Measurements from ENCODE around the gene PLEKHH3. TPM values are rescaled to one million over a fixed set of nuclear protein-coding genes. Genes with fewer than 3 reads are reported as not detected.
"Not testable (repeated sequence)": the region's sequence is repeated elsewhere in the genome, so short reads cannot be mapped to it uniquely, and the experiment has no call there.

Gene PLEKHH3
- total and polyA plus RNA-seq, 9 donors: 27.2 to 57.5 (median 42.4) TPM

- Histone ChIP-seq H3K9me3 (replicated peaks; ENCODE audit: control insufficient read depth, low read depth, low read length) (no peaks in the 10 kb centered on the region), H3K27ac (ENCODE audit: low read length) (no peak overlapping the region), H3K27me3 (ENCODE audit: control insufficient read depth, insufficient read depth, low read length) (peaks cover 20% of the 10 kb centered on the region), H3K4me3 (ENCODE audit: low read length) (peak overlapping the region; percentile 84), H3K4me1 (ENCODE audit: control insufficient read depth, insufficient read depth, low read length) (peaks cover 63% of the 10 kb centered on the region), H3K36me3 (ENCODE audit: control insufficient read depth, insufficient read depth, low read length) (peaks cover 57% of the 10 kb centered on the region)
- no peak for DNase-seq
- 59% methylated on average over 24 of the region's 30 CpGs for WGBS (ENCODE audit: insufficient coverage)
Observed at GRCh38 chr17:42673266-42673884, 3.4 kb downstream of the PLEKHH3 start.

- WGBS (ENCODE audit: insufficient coverage): 56% methylated on average over 27 of the region's 28 CpGs
- peaks cover 69% of the 10 kb centered on the region for H3K36me3 ChIP-seq (ENCODE audit: control insufficient read depth, insufficient read depth, low read length)
- H3K27ac ChIP-seq (ENCODE audit: low read length): no peak overlapping the region
- no peak overlapping the region for H3K4me3 ChIP-seq (ENCODE audit: low read length)
- no peaks in the 10 kb centered on the region for H3K9me3 ChIP-seq (replicated peaks; ENCODE audit: control insufficient read depth, low read depth, low read length)
- peaks cover 20% of the 10 kb centered on the region for H3K27me3 ChIP-seq (ENCODE audit: control insufficient read depth, insufficient read depth, low read length)
- H3K4me1 ChIP-seq (ENCODE audit: control insufficient read depth, insufficient read depth, low read length): peaks cover 66% of the 10 kb centered on the region
- no peak for DNase-seq
Observed at GRCh38 chr17:42672038-42672437, 4.8 kb downstream of the PLEKHH3 start.

- H3K4me3 ChIP-seq (ENCODE audit: low read length): no peak overlapping the region
- H3K36me3 ChIP-seq (ENCODE audit: control insufficient read depth, insufficient read depth, low read length): peaks cover 78% of the 10 kb centered on the region
- WGBS (ENCODE audit: insufficient coverage): 64% methylated on average over 36 of the region's 50 CpGs
- no peak for DNase-seq
- peaks cover 70% of the 10 kb centered on the region for H3K4me1 ChIP-seq (ENCODE audit: control insufficient read depth, insufficient read depth, low read length)
- no peak overlapping the region for H3K27ac ChIP-seq (ENCODE audit: low read length)
- H3K9me3 ChIP-seq (replicated peaks; ENCODE audit: control insufficient read depth, low read depth, low read length): no peaks in the 10 kb centered on the region
- H3K27me3 ChIP-seq (ENCODE audit: control insufficient read depth, insufficient read depth, low read length): peaks cover 20% of the 10 kb centered on the region
Observed at GRCh38 chr17:42670789-42671657, 5.8 kb downstream of the PLEKHH3 start.

GRCh38 chr17:42669977-42670788, 6.6 kb downstream of the PLEKHH3 start:
- DNase-seq: no peak
- H3K4me1 ChIP-seq (ENCODE audit: control insufficient read depth, insufficient read depth, low read length): peaks cover 64% of the 10 kb centered on the region
- no peak overlapping the region for H3K4me3 ChIP-seq (ENCODE audit: low read length)
- H3K36me3 ChIP-seq (ENCODE audit: control insufficient read depth, insufficient read depth, low read length): peaks cover 86% of the 10 kb centered on the region
- H3K9me3 ChIP-seq (replicated peaks; ENCODE audit: control insufficient read depth, low read depth, low read length): no peaks in the 10 kb centered on the region
- H3K27me3 ChIP-seq (ENCODE audit: control insufficient read depth, insufficient read depth, low read length): peaks cover 17% of the 10 kb centered on the region
- H3K27ac ChIP-seq (ENCODE audit: low read length): no peak overlapping the region
- 40% methylated on average over 57 of the region's 87 CpGs for WGBS (ENCODE audit: insufficient coverage)

- Histone ChIP-seq H3K27ac (ENCODE audit: low read length) (no peak overlapping the region), H3K4me3 (ENCODE audit: low read length) (no peak overlapping the region), H3K9me3 (replicated peaks; ENCODE audit: control insufficient read depth, low read depth, low read length) (no peaks in the 10 kb centered on the region), H3K36me3 (ENCODE audit: control insufficient read depth, insufficient read depth, low read length) (peaks cover 87% of the 10 kb centered on the region), H3K27me3 (ENCODE audit: control insufficient read depth, insufficient read depth, low read length) (peaks cover 15% of the 10 kb centered on the region), H3K4me1 (ENCODE audit: control insufficient read depth, insufficient read depth, low read length) (peaks cover 59% of the 10 kb centered on the region)
- WGBS (ENCODE audit: insufficient coverage): 54% methylated on average over 8 of the region's 12 CpGs
- DNase-seq: no peak
Observed at GRCh38 chr17:42669705-42669976, 7.2 kb downstream of the PLEKHH3 start.

- Histone ChIP-seq H3K27me3 (ENCODE audit: control insufficient read depth, insufficient read depth, low read length) (peaks cover 10% of the 10 kb centered on the region), H3K27ac (ENCODE audit: low read length) (peak overlapping the region; percentile 52), H3K9me3 (replicated peaks; ENCODE audit: control insufficient read depth, low read depth, low read length) (no peaks in the 10 kb centered on the region), H3K4me1 (ENCODE audit: control insufficient read depth, insufficient read depth, low read length) (peaks cover 43% of the 10 kb centered on the region), H3K4me3 (ENCODE audit: low read length) (no peak overlapping the region), H3K36me3 (ENCODE audit: control insufficient read depth, insufficient read depth, low read length) (peaks cover 81% of the 10 kb centered on the region)
- DNase-seq: peak; percentile 50
- WGBS (ENCODE audit: insufficient coverage): no CpG with 5 or more reads among the region's 7 CpGs
Observed at GRCh38 chr17:42667088-42667951, 9.5 kb downstream of the PLEKHH3 start.

GRCh38 chr17:42666126-42666525, 10.7 kb downstream of the PLEKHH3 start:
- WGBS (ENCODE audit: insufficient coverage): 81% methylated on average over 9 of the region's 16 CpGs
- H3K27ac ChIP-seq (ENCODE audit: low read length): not testable (repeated sequence)

GRCh38 chr17:42665581-42666001, 11.2 kb downstream of the PLEKHH3 start:
- no peak overlapping the region for H3K27ac ChIP-seq (ENCODE audit: low read length)
- H3K4me1 ChIP-seq (ENCODE audit: control insufficient read depth, insufficient read depth, low read length): peaks cover 36% of the 10 kb centered on the region
- H3K36me3 ChIP-seq (ENCODE audit: control insufficient read depth, insufficient read depth, low read length): peaks cover 73% of the 10 kb centered on the region

More at GRCh38 chr17:42666126-42666525, 10.7 kb downstream of the PLEKHH3 start:
- H3K4me1 ChIP-seq (ENCODE audit: control insufficient read depth, insufficient read depth, low read length): peaks cover 36% of the 10 kb centered on the region
- peaks cover 78% of the 10 kb centered on the region for H3K36me3 ChIP-seq (ENCODE audit: control insufficient read depth, insufficient read depth, low read length)
- not testable (repeated sequence) for H3K27me3 ChIP-seq (ENCODE audit: control insufficient read depth, insufficient read depth, low read length); H3K9me3 ChIP-seq (replicated peaks; ENCODE audit: control insufficient read depth, low read depth, low read length); DNase-seq; H3K4me3 ChIP-seq (ENCODE audit: low read length)

GRCh38 chr17:42660692-42661345, 16.0 kb downstream of the PLEKHH3 start:
- H3K27me3 ChIP-seq (ENCODE audit: control insufficient read depth, insufficient read depth, low read length): no peaks in the 10 kb centered on the region
- H3K4me1 ChIP-seq (ENCODE audit: control insufficient read depth, insufficient read depth, low read length): peaks cover 6% of the 10 kb centered on the region
- peaks cover 32% of the 10 kb centered on the region for H3K36me3 ChIP-seq (ENCODE audit: control insufficient read depth, insufficient read depth, low read length)
- no peak overlapping the region for H3K27ac ChIP-seq (ENCODE audit: low read length)
- WGBS (ENCODE audit: insufficient coverage): 100% methylated on average over 1 of the region's 7 CpGs
- no peaks in the 10 kb centered on the region for H3K9me3 ChIP-seq (replicated peaks; ENCODE audit: control insufficient read depth, low read depth, low read length)
- no peak for DNase-seq
- H3K4me3 ChIP-seq (ENCODE audit: low read length): no peak overlapping the region

More at GRCh38 chr17:42665581-42666001, 11.2 kb downstream of the PLEKHH3 start:
- Histone ChIP-seq H3K4me3 (ENCODE audit: low read length) (no peak overlapping the region), H3K9me3 (replicated peaks; ENCODE audit: control insufficient read depth, low read depth, low read length) (no peaks in the 10 kb centered on the region), H3K27me3 (ENCODE audit: control insufficient read depth, insufficient read depth, low read length) (no peaks in the 10 kb centered on the region)
- DNase-seq: no peak
- WGBS (ENCODE audit: insufficient coverage): 87% methylated on average over 14 of the region's 14 CpGs

Measured in muscle of leg (tissue), 11 donors.